H1 (cell line): ENCODE results near the gene TNFRSF11A. TPM values are rescaled to one million over a fixed set of nuclear protein-coding genes. Genes with fewer than 3 reads are reported as not detected.

ENCODE experiments used
- CTCF ChIA-PET: fragments of 300-600 bp; sonication (Branson Sonifier 250); formaldehyde crosslinking; loops from one replicate; lab custom pipeline; 2021; ENCODE audit not compliant: partially characterized antibody; lab: Charles Lee
- POLR2A ChIA-PET: fragments of 300-600 bp; sonication (Branson Sonifier 250); formaldehyde crosslinking; loops from one replicate; lab custom pipeline; 2021; ENCODE audit warnings: inconsistent platforms; ENCODE audit not compliant: partially characterized antibody; lab: Charles Lee
- DNase-seq, 2 experiments: peaks; one replicate each; pipeline versions ENCODE4 v3.0.0 to v3.0.0-alpha.2; 2010 to 2022; ENCODE audit warnings: low spot score in 2 of 2, low read depth in 1 of 2, mixed read lengths in 1 of 2
- FAIRE-seq: peaks from 2 replicates; lab custom pipeline; 2011; peaks lifted over from hg19 to GRCh38; lab: Jason Lieb, UNC
- H2AFZ ChIP-seq: 2 replicates; pipeline ENCODE4 v1.8.1; 2012; ENCODE audit warnings: low read length, inconsistent platforms
- H2AK5ac ChIP-seq: 2 replicates; pipeline ENCODE4 v1.6.1; 2013; ENCODE audit warnings: low read depth, low read length
- H2BK120ac ChIP-seq: replicated peaks from 2 replicates; pipeline ENCODE3; 2013; ENCODE audit warnings: low read depth, low read length, inconsistent platforms
- H2BK12ac ChIP-seq: 2 replicates; pipeline ENCODE4 v1.6.1; 2013; ENCODE audit warnings: low read depth, low read length
- H2BK15ac ChIP-seq: 2 replicates; pipeline ENCODE4 v1.6.1; 2013; ENCODE audit warnings: low read length
- H2BK20ac ChIP-seq: 2 replicates; pipeline ENCODE4 v1.6.1; 2013; ENCODE audit warnings: low read length
- H2BK5ac ChIP-seq: 2 replicates; pipeline ENCODE4 v1.6.1; 2013; ENCODE audit warnings: low read depth, low read length
- H3K14ac ChIP-seq: 2 replicates; pipeline ENCODE4 v1.6.1; 2013; ENCODE audit warnings: inconsistent platforms; ENCODE audit not compliant: insufficient read length
- H3K18ac ChIP-seq: 2 replicates; pipeline ENCODE4 v1.6.1; 2013; ENCODE audit warnings: low read length; ENCODE audit errors: extremely low read depth
- H3K23ac ChIP-seq: 2 replicates; pipeline ENCODE4 v1.6.1; 2013; ENCODE audit warnings: inconsistent platforms; ENCODE audit not compliant: insufficient read length
- H3K23me2 ChIP-seq: 2 replicates; pipeline ENCODE4 v1.6.1; 2013; ENCODE audit warnings: low read depth, low read length
- H3K27ac ChIP-seq: 2 replicates; pipeline ENCODE4 v1.6.1; 2011; ENCODE audit warnings: low read depth, low read length, inconsistent platforms
- H3K27me3 ChIP-seq, 4 experiments: replicated peaks in 1 of 4; 1 replicate in 1 of 4; 2 replicates in 3 of 4; pipeline versions ENCODE4 v1.6.1 to v1.8.1; 2011 to 2013; ENCODE audit warnings: low read length in 3 of 4, mild to moderate bottlenecking in 3 of 4, inconsistent platforms in 2 of 4, mixed read lengths in 2 of 4, moderate library complexity in 1 of 4; ENCODE audit not compliant: control insufficient read depth in 3 of 4, insufficient read depth in 3 of 4; ENCODE audit errors: extremely low read depth in 1 of 4
- H3K36me3 ChIP-seq, 4 experiments: 2 replicates each; pipeline versions ENCODE4 v1.6.1 to v1.8.1; 2011 to 2013; ENCODE audit warnings: mild to moderate bottlenecking in 4 of 4, low read length in 3 of 4, moderate library complexity in 2 of 4, control low read depth in 1 of 4, inconsistent platforms in 1 of 4; ENCODE audit not compliant: insufficient read depth in 4 of 4, control insufficient read depth in 2 of 4
- H3K4ac ChIP-seq: replicated peaks from 2 replicates; pipeline ENCODE3; 2013; ENCODE audit warnings: low read length, low read depth, mixed read lengths, inconsistent platforms; ENCODE audit not compliant: insufficient read length
- H3K4me1 ChIP-seq, 4 experiments: replicated peaks in 1 of 4; 1 replicate in 1 of 4; 2 replicates in 3 of 4; pipeline versions ENCODE4 v1.6.1 to v1.8.1; 2011 to 2013; ENCODE audit warnings: low read length in 3 of 4, inconsistent platforms in 2 of 4, mixed read lengths in 1 of 4; ENCODE audit not compliant: insufficient read depth in 4 of 4, control insufficient read depth in 3 of 4
- H3K4me2 ChIP-seq, 2 experiments: 2 replicates each; pipeline versions ENCODE4 v1.6.1 to v1.8.1; 2011 to 2013; ENCODE audit warnings: low read depth in 2 of 2, low read length in 2 of 2, control low read depth in 1 of 2, inconsistent platforms in 1 of 2, mild to moderate bottlenecking in 1 of 2; ENCODE audit not compliant: insufficient read depth in 1 of 2
- H3K4me3 ChIP-seq, 4 experiments: fragments of 200-600, 300-600 bp in 1 of 4; sonication (generic), shearing (Covaris generic), sonication (Bioruptor Twin) in 1 of 4; 2 replicates each; pipeline versions ENCODE4 v1.5.1 to v1.8.1; 2011 to 2016; ENCODE audit warnings: low read length in 4 of 4, low read depth in 3 of 4, control low read depth in 2 of 4, inconsistent platforms in 2 of 4, mild to moderate bottlenecking in 2 of 4, mixed read lengths in 1 of 4, moderate library complexity in 1 of 4; ENCODE audit not compliant: insufficient read depth in 2 of 4; ENCODE audit errors: extremely low read depth in 1 of 4
- H3K56ac ChIP-seq: replicated peaks from 2 replicates; pipeline ENCODE3; 2013; ENCODE audit warnings: low read depth, mild to moderate bottlenecking, mixed read lengths, low read length, inconsistent platforms; ENCODE audit not compliant: insufficient read length
- H3K79me1 ChIP-seq: 2 replicates; pipeline ENCODE4 v1.6.1; 2013; ENCODE audit warnings: low read depth, low read length, control low read depth
- H3K79me2 ChIP-seq, 2 experiments: 2 replicates each; pipeline versions ENCODE4 v1.6.1 to v1.8.1; 2012 to 2013; ENCODE audit warnings: low read length in 2 of 2, mild to moderate bottlenecking in 2 of 2, inconsistent platforms in 1 of 2; ENCODE audit not compliant: insufficient read depth in 2 of 2, control insufficient read depth in 1 of 2
- H3K9ac ChIP-seq, 4 experiments: replicated peaks in 1 of 4; 1 replicate in 1 of 4; 2 replicates in 3 of 4; pipeline versions ENCODE4 v1.6.1 to v1.8.1; 2011 to 2013; ENCODE audit warnings: low read depth in 3 of 4, low read length in 3 of 4, control low read depth in 2 of 4, mild to moderate bottlenecking in 2 of 4, moderate library complexity in 2 of 4, inconsistent platforms in 1 of 4; ENCODE audit errors: extremely low read depth in 1 of 4
- H3K9me3 ChIP-seq, 2 experiments: 2 replicates each; pipeline versions ENCODE4 v1.6.1 to v1.8.1; 2012 to 2013; ENCODE audit warnings: mild to moderate bottlenecking in 2 of 2, moderate library complexity in 2 of 2, control low read depth in 1 of 2, inconsistent platforms in 1 of 2, low read depth in 1 of 2, low read length in 1 of 2, mixed read lengths in 1 of 2; ENCODE audit not compliant: insufficient read depth in 2 of 2
- H4K20me1 ChIP-seq, 2 experiments: replicated peaks in 1 of 2; 2 replicates each; pipeline versions ENCODE3 to v1.8.1; 2011 to 2013; ENCODE audit warnings: inconsistent platforms in 2 of 2, low read length in 2 of 2, mild to moderate bottlenecking in 1 of 2; ENCODE audit not compliant: insufficient read depth in 2 of 2, control insufficient read depth in 1 of 2
- H4K5ac ChIP-seq: 2 replicates; pipeline ENCODE4 v1.6.1; 2013; ENCODE audit warnings: low read length, low read depth, mixed read lengths, inconsistent platforms; ENCODE audit not compliant: insufficient read length
- H4K8ac ChIP-seq: 2 replicates; pipeline ENCODE4 v1.8.0; 2013; ENCODE audit warnings: mild to moderate bottlenecking, moderate library complexity, low read length, inconsistent platforms; ENCODE audit not compliant: insufficient read depth; ENCODE audit errors: extremely low read depth
- H4K91ac ChIP-seq: replicated peaks from 2 replicates; pipeline ENCODE3; 2013; ENCODE audit warnings: low read length, mixed read lengths, inconsistent platforms; ENCODE audit not compliant: insufficient read length
- BRCA1 ChIP-seq: IDR thresholded peaks from 2 replicates; pipeline ENCODE4 v1.6.1; 2012; ENCODE audit warnings: low read depth, low read length, improper control_type of control experiment
- CEBPB ChIP-seq: IDR thresholded peaks from 2 replicates; pipeline ENCODE4 v1.6.1; 2012; ENCODE audit warnings: low read depth, low read length
- POU5F1 ChIP-seq: IDR thresholded peaks from 2 replicates; pipeline ENCODE4 v1.6.1; 2011; ENCODE audit warnings: low read depth, mild to moderate bottlenecking, low read length, moderate library complexity
- polyA plus RNA-seq, 7 experiments: library from polyadenylated mRNA; depleted of rRNA in 3 of 7; stranded (reverse) in 5 of 7; unstranded in 2 of 7; fragments of >200 nt in 5 of 7; fragments of 200-250 nt in 2 of 7; gene quantifications; 1 replicate in 5 of 7; 2 replicates in 1 of 7; 4 replicates in 1 of 7; pipeline versions ENCODE4 v1.2.1 to v1.2.3, GENCODE V29; 2011 to 2013; ENCODE audit warnings: missing spikeins in 2 of 7, mixed read lengths in 2 of 7
- total RNA-seq: library from RNA; stranded (reverse); fragmentation: NEBNext Ultra II Directional; extraction: Animal tissue kit (Norgen Biotek cat#: 25700); gene quantifications from 2 replicates; pipeline ENCODE4 v1.2.1, GENCODE V29; 2021

Gene TNFRSF11A
- total and polyA plus RNA-seq, 2 of the 8 experiments (the other 6 are each of a cell fraction or from before 2014, with no cell fraction given): 8.7 to 10.6 TPM

GRCh38 chr18:62294073-62294472 is 31.0 kb upstream of the TNFRSF11A start:
- Histone ChIP-seq H3K79me2 (no peaks in the 10 kb centered on the region), H3K36me3 (peaks cover 0 to 6% (median 0%) of the 10 kb centered on the region in 4 experiments; a peak in 3 of 8 replicates), H4K91ac (no peak overlapping the region), H3K56ac (no peak overlapping the region), H3K4ac (no peak overlapping the region), H2BK12ac (no peak overlapping the region), H3K23ac (no peak overlapping the region), H2BK20ac (no peak overlapping the region), H3K14ac (no peak overlapping the region), H2AFZ (no peak overlapping the region), H2BK15ac (no peak overlapping the region), H3K27me3 (peaks cover 0 to 1% (median 0%) of the 10 kb centered on the region in 4 experiments; a peak in 1 of 7 replicates), H2AK5ac (no peak overlapping the region), H3K9ac (no peak overlapping the region), H2BK5ac (no peak overlapping the region), H3K27ac (no peak overlapping the region), H3K4me2 (no peak overlapping the region), H4K5ac (no peak overlapping the region), H3K79me1 (no peaks in the 10 kb centered on the region), H3K4me1 (no peaks in the 10 kb centered on the region), H3K4me3 (no peak overlapping the region), H4K8ac (no peak overlapping the region), H4K20me1 (peaks cover 0 to 2% of the 10 kb centered on the region in 2 experiments), H3K9me3 (no peaks in the 10 kb centered on the region), H3K18ac (no peak overlapping the region), H3K23me2 (no peaks in the 10 kb centered on the region; the same call in 1 of the 2 replicates), H2BK120ac (no peak overlapping the region)
- DNase-seq (no peak), FAIRE-seq (no peak)
- ChIA-PET CTCF (no interaction called here), POLR2A (no interaction called here)
- TF ChIP-seq POU5F1: no peak
- no peak for TF ChIP-seq CEBPB
- no peak for TF ChIP-seq BRCA1
